Neuronal stem cell (in vitro differentiated cells): Measurements from ENCODE around the gene TPSAB1.

Source experiments
- DNase-seq: peaks from one replicate; pipeline ENCODE4 v3.0.0-alpha.2; 2013; ENCODE audit warnings: low spot score
- H2AFZ ChIP-seq: one replicate; pipeline ENCODE4 v1.6.1; 2013; ENCODE audit warnings: mild to moderate bottlenecking, low read length, inconsistent platforms
- H2AK5ac ChIP-seq: 2 replicates; pipeline ENCODE4 v1.6.1; 2013; ENCODE audit warnings: low read depth, mild to moderate bottlenecking, inconsistent platforms, low read length, moderate library complexity, mixed read lengths
- H2BK120ac ChIP-seq: 2 replicates; pipeline ENCODE4 v1.6.1; 2013; ENCODE audit warnings: low read depth, mild to moderate bottlenecking, inconsistent platforms, low read length, moderate library complexity, mixed read lengths
- H2BK12ac ChIP-seq: one replicate; pipeline ENCODE4 v1.6.1; 2013; ENCODE audit warnings: low read length, inconsistent platforms
- H2BK15ac ChIP-seq: 2 replicates; pipeline ENCODE4 v1.6.1; 2013; ENCODE audit warnings: mild to moderate bottlenecking, low read length, inconsistent platforms, mixed read lengths
- H2BK5ac ChIP-seq: one replicate; pipeline ENCODE4 v1.6.1; 2013; ENCODE audit warnings: inconsistent platforms, mild to moderate bottlenecking, low read length, moderate library complexity
- H3K14ac ChIP-seq: one replicate; pipeline ENCODE4 v1.6.1; 2013; ENCODE audit warnings: low read length, inconsistent platforms
- H3K18ac ChIP-seq: 2 replicates; pipeline ENCODE4 v1.6.1; 2013; ENCODE audit warnings: low read length, inconsistent platforms
- H3K23ac ChIP-seq: 2 replicates; pipeline ENCODE4 v1.6.1; 2013; ENCODE audit warnings: low read depth, mild to moderate bottlenecking, mixed read lengths, low read length, inconsistent platforms; ENCODE audit not compliant: poor library complexity
- H3K27ac ChIP-seq: replicated peaks from 3 replicates; pipeline ENCODE4 v1.5.1; 2013; ENCODE audit warnings: low read length, inconsistent platforms
- H3K27me3 ChIP-seq, 3 experiments: 2 replicates each; pipeline ENCODE4 v1.6.1; 2013; ENCODE audit warnings: low read length in 3 of 3, mild to moderate bottlenecking in 2 of 3, inconsistent platforms in 1 of 3, low read depth in 1 of 3, mixed read lengths in 1 of 3, moderate library complexity in 1 of 3; ENCODE audit not compliant: control insufficient read depth in 3 of 3, insufficient read depth in 3 of 3
- H3K36me3 ChIP-seq, 2 donors: replicated peaks in 1 of 2; 2 replicates each; pipeline ENCODE4 v1.6.1; 2013; ENCODE audit warnings: low read length in 2 of 2; ENCODE audit not compliant: control insufficient read depth in 2 of 2, insufficient read depth in 2 of 2
- H3K4ac ChIP-seq: 2 replicates; pipeline ENCODE4 v1.6.1; 2013; ENCODE audit warnings: inconsistent platforms, mild to moderate bottlenecking, low read length, moderate library complexity
- H3K4me1 ChIP-seq, 2 donors: 1 replicate in 1 of 2; 2 replicates in 1 of 2; pipeline ENCODE4 v1.6.1; 2013; ENCODE audit warnings: low read length in 2 of 2, low read depth in 1 of 2; ENCODE audit not compliant: control insufficient read depth in 2 of 2, insufficient read depth in 1 of 2
- H3K4me2 ChIP-seq: one replicate; pipeline ENCODE4 v1.6.1; 2013; ENCODE audit warnings: mild to moderate bottlenecking, low read length, inconsistent platforms; ENCODE audit not compliant: insufficient read depth, poor library complexity, severe bottlenecking
- H3K4me3 ChIP-seq, 2 donors: 2 replicates each; pipeline ENCODE4 v1.5.1; 2013; ENCODE audit warnings: low read length in 2 of 2, mild to moderate bottlenecking in 2 of 2, inconsistent platforms in 1 of 2, moderate library complexity in 1 of 2
- H3K79me1 ChIP-seq: one replicate; pipeline ENCODE4 v1.6.1; 2013; ENCODE audit warnings: low read depth, mild to moderate bottlenecking, inconsistent platforms, low read length, moderate library complexity
- H3K9ac ChIP-seq: one replicate; pipeline ENCODE4 v1.6.1; 2013; ENCODE audit warnings: mild to moderate bottlenecking, low read depth, low read length, inconsistent platforms; ENCODE audit not compliant: poor library complexity
- H3K9me3 ChIP-seq, 2 donors: replicated peaks in 1 of 2; 2 replicates each; pipeline versions ENCODE3 to v1.6.1; 2013; ENCODE audit warnings: low read length in 2 of 2, mild to moderate bottlenecking in 2 of 2, inconsistent platforms in 1 of 2, low read depth in 1 of 2, mixed read lengths in 1 of 2, moderate library complexity in 1 of 2; ENCODE audit not compliant: control insufficient read depth in 2 of 2, insufficient read depth in 1 of 2
- H4K8ac ChIP-seq: one replicate; pipeline ENCODE4 v1.6.1; 2013; ENCODE audit warnings: low read depth, mild to moderate bottlenecking, inconsistent platforms, low read length, moderate library complexity
- H4K91ac ChIP-seq: one replicate; pipeline ENCODE4 v1.6.1; 2013; ENCODE audit warnings: low read length, low read depth, mild to moderate bottlenecking, inconsistent platforms; ENCODE audit not compliant: poor library complexity
- WGBS, 2 donors: extraction: QIAGEN DNeasy Blood & Tissue Kit; methylation state at CpG; one replicate each; pipeline ENCODE4 v1.1.7; 2013; ENCODE audit warnings: missing lambda C conversion rate in 2 of 2, mixed read lengths in 1 of 2; ENCODE audit not compliant: insufficient read length in 2 of 2, insufficient replicate concordance in 1 of 2; ENCODE audit errors: extremely low coverage in 2 of 2; 5-methylcytosine and 5-hydroxymethylcytosine counted together

TPSAB1 gene

GRCh38 chr16:1210461-1210860, 30.0 kb upstream of the TPSAB1 start:
- WGBS, 2 donors = no CpG with 5 or more reads among the region's 23 CpGs
- H3K4me3 ChIP-seq = no peak overlapping the region
- no peak for DNase-seq
- no peak overlapping the region for H2BK15ac ChIP-seq
- no peak overlapping the region for H4K8ac ChIP-seq
- no peak overlapping the region for H3K27ac ChIP-seq
- H3K9ac ChIP-seq = no peak overlapping the region
- peaks cover 6% of the 10 kb centered on the region for H3K79me1 ChIP-seq
- no peak overlapping the region for H3K18ac ChIP-seq
- no peak overlapping the region for H2AK5ac ChIP-seq
- no peak overlapping the region for H2BK5ac ChIP-seq
- H2BK120ac ChIP-seq = no peak overlapping the region
- H3K4me1 ChIP-seq = no peaks in the 10 kb centered on the region
- no peaks in the 10 kb centered on the region for H3K9me3 ChIP-seq
- H3K36me3 ChIP-seq = peaks cover 5 to 31% of the 10 kb centered on the region in 2 donors
- H4K91ac ChIP-seq = no peak overlapping the region
- peak overlapping the region; percentile 22 for H2BK12ac ChIP-seq
- no peaks in the 10 kb centered on the region for H3K27me3 ChIP-seq
- no peak overlapping the region for H3K14ac ChIP-seq
- H3K23ac ChIP-seq = no peak overlapping the region
- no peak overlapping the region for H3K4ac ChIP-seq
- no peak overlapping the region for H2AFZ ChIP-seq
- no peak overlapping the region for H3K4me2 ChIP-seq

- no peak overlapping the region for H2AK5ac ChIP-seq
- no peak overlapping the region for H2BK120ac ChIP-seq
Observed at GRCh38 chr16:1211451-1212268, 28.8 kb upstream of the TPSAB1 start.

GRCh38 chr16:1212616-1213194, 27.8 kb upstream of the TPSAB1 start:
- DNase-seq = no peak
- no peak overlapping the region for H2AFZ ChIP-seq
- no peak overlapping the region for H2BK120ac ChIP-seq
- H3K36me3 ChIP-seq = peaks cover 0 to 39% of the 10 kb centered on the region in 2 donors
- no peak overlapping the region for H3K9ac ChIP-seq
- peaks cover 0 to 2% of the 10 kb centered on the region in 2 donors for H3K9me3 ChIP-seq
- H3K27ac ChIP-seq = no peak overlapping the region
- WGBS, 2 donors = no CpG with 5 or more reads among the region's 40 CpGs
- peaks cover 6% of the 10 kb centered on the region for H3K79me1 ChIP-seq
- H3K4me3 ChIP-seq = no peak overlapping the region
- no peak overlapping the region for H3K18ac ChIP-seq
- H2AK5ac ChIP-seq = no peak overlapping the region
- H2BK5ac ChIP-seq = no peak overlapping the region
- H2BK15ac ChIP-seq = no peak overlapping the region
- H3K4me2 ChIP-seq = no peak overlapping the region
- H3K27me3 ChIP-seq = no peaks in the 10 kb centered on the region
- H3K4ac ChIP-seq = no peak overlapping the region
- H4K8ac ChIP-seq = no peak overlapping the region
- H3K4me1 ChIP-seq = no peaks in the 10 kb centered on the region
- H4K91ac ChIP-seq = no peak overlapping the region
- H2BK12ac ChIP-seq = no peak overlapping the region
- H3K23ac ChIP-seq = peak overlapping the region; percentile 65
- H3K14ac ChIP-seq = no peak overlapping the region

More at GRCh38 chr16:1211451-1212268, 28.8 kb upstream of the TPSAB1 start:
- H3K9ac ChIP-seq = no peak overlapping the region
- H3K27ac ChIP-seq = no peak overlapping the region
- H3K18ac ChIP-seq = no peak overlapping the region
- peaks cover 6% of the 10 kb centered on the region for H3K79me1 ChIP-seq
- no peak overlapping the region for H3K4me2 ChIP-seq
- H2BK12ac ChIP-seq = no peak overlapping the region
- H2BK5ac ChIP-seq = no peak overlapping the region
- peaks cover 5 to 33% of the 10 kb centered on the region in 2 donors for H3K36me3 ChIP-seq
- no peak for DNase-seq
- no peak overlapping the region for H3K4ac ChIP-seq
- no peak overlapping the region for H3K14ac ChIP-seq
- H3K27me3 ChIP-seq = no peaks in the 10 kb centered on the region
- WGBS, 2 donors = no CpG with 5 or more reads among the region's 65 CpGs
- peak overlapping the region; percentile 55 for H3K23ac ChIP-seq
- no peak overlapping the region for H4K8ac ChIP-seq
- H4K91ac ChIP-seq = no peak overlapping the region
- no peaks in the 10 kb centered on the region for H3K4me1 ChIP-seq
- H2AFZ ChIP-seq = no peak overlapping the region
- no peaks in the 10 kb centered on the region for H3K9me3 ChIP-seq
- no peak overlapping the region for H2BK15ac ChIP-seq
- no peak overlapping the region for H3K4me3 ChIP-seq

- H3K4me1 ChIP-seq = no peaks in the 10 kb centered on the region
- H3K4me2 ChIP-seq = no peak overlapping the region
- H2BK120ac ChIP-seq = no peak overlapping the region
- H3K27me3 ChIP-seq = no peaks in the 10 kb centered on the region
- no peak overlapping the region for H3K4me3 ChIP-seq
- no peak overlapping the region for H3K18ac ChIP-seq
- H2BK5ac ChIP-seq = no peak overlapping the region
- H3K27ac ChIP-seq = no peak overlapping the region
- peak overlapping the region; percentile 55 for H3K23ac ChIP-seq
- no peak overlapping the region for H2BK15ac ChIP-seq
- no peak overlapping the region for H4K8ac ChIP-seq
- no peak for DNase-seq
- no peak overlapping the region for H3K9ac ChIP-seq
- no peak overlapping the region for H2BK12ac ChIP-seq
- no peak overlapping the region for H2AFZ ChIP-seq
- H2AK5ac ChIP-seq = no peak overlapping the region
- H4K91ac ChIP-seq = no peak overlapping the region
- H3K9me3 ChIP-seq = peaks cover 0 to 2% of the 10 kb centered on the region in 2 donors
- H3K4ac ChIP-seq = no peak overlapping the region
- H3K14ac ChIP-seq = no peak overlapping the region
- no CpG with 5 or more reads among the region's 8 CpGs for WGBS, 2 donors
- peaks cover 0 to 42% of the 10 kb centered on the region in 2 donors for H3K36me3 ChIP-seq
- peaks cover 6% of the 10 kb centered on the region for H3K79me1 ChIP-seq
Observed at GRCh38 chr16:1213231-1213630, 27.3 kb upstream of the TPSAB1 start.
